Activated T-cell treated with anti-CD3 and anti-CD28 coated beads, Interleukin-2, amount 50 U/mL, for 24 hours (primary cell): Measurements from ENCODE around the gene FES.
"Not testable (repeated sequence)": the region's sequence is repeated elsewhere in the genome, so short reads cannot be mapped to it uniquely, and the experiment has no call there.

Experiments
- DNase-seq: peaks from one replicate; pipeline ENCODE4 v3.0.0-alpha.2; 2020
- H3K27ac Mint-ChIP-seq: 2 replicates; pipeline ENCODE4 v1.8.0; 2020; ENCODE audit warnings: mild to moderate bottlenecking, mixed read lengths
- H3K27me3 Mint-ChIP-seq: 2 replicates; pipeline ENCODE4 v1.8.0; 2020; ENCODE audit warnings: mixed read lengths
- H3K36me3 Mint-ChIP-seq: 2 replicates; pipeline ENCODE4 v1.8.0; 2020; ENCODE audit warnings: low read depth, mixed read lengths
- H3K4me1 Mint-ChIP-seq: 2 replicates; pipeline ENCODE4 v1.8.0; 2020; ENCODE audit warnings: low read depth, mixed read lengths
- H3K4me3 Mint-ChIP-seq: 2 replicates; pipeline ENCODE4 v1.8.0; 2020; ENCODE audit warnings: mild to moderate bottlenecking, moderate library complexity, mixed read lengths
- H3K9me3 Mint-ChIP-seq: 2 replicates; pipeline ENCODE4 v1.8.0; 2020; ENCODE audit warnings: mixed read lengths

Gene FES

GRCh38 chr15:90887037-90887481, 2.8 kb downstream of the FES start:
- Mint-ChIP-seq H3K4me1 (peaks cover 19% of the 10 kb centered on the region), H3K9me3 (no peaks in the 10 kb centered on the region), H3K27me3 (peaks cover 2% of the 10 kb centered on the region), H3K4me3 (no peak overlapping the region), H3K36me3 (peaks cover 14% of the 10 kb centered on the region), H3K27ac (no peak overlapping the region)
- DNase-seq = no peak

DNA sequence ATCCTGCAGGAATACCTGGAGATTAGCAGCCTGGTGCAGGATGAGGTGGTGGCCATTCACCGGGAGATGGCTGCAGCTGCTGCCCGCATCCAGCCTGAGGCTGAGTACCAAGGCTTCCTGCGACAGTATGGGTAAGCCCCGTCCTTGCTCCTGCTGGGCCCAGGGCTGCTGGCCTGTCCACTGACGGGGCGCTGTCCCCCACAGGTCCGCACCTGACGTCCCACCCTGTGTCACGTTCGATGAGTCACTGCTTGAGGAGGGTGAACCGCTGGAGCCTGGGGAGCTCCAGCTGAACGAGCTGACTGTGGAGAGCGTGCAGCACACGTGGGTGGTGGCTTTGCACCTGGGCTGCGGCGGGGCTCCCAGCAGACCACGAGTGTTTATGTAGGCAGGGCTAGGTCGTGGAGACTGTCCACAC, 5.0 kb downstream of the FES start:
- Mint-ChIP-seq H3K36me3 (peaks cover 7% of the 10 kb centered on the region), H3K4me3 (no peak overlapping the region), H3K27ac (peak overlapping the region; percentile 53), H3K4me1 (peaks cover 15% of the 10 kb centered on the region), H3K27me3 (peaks cover 2% of the 10 kb centered on the region), H3K9me3 (no peaks in the 10 kb centered on the region)
- no peak for DNase-seq

DNA sequence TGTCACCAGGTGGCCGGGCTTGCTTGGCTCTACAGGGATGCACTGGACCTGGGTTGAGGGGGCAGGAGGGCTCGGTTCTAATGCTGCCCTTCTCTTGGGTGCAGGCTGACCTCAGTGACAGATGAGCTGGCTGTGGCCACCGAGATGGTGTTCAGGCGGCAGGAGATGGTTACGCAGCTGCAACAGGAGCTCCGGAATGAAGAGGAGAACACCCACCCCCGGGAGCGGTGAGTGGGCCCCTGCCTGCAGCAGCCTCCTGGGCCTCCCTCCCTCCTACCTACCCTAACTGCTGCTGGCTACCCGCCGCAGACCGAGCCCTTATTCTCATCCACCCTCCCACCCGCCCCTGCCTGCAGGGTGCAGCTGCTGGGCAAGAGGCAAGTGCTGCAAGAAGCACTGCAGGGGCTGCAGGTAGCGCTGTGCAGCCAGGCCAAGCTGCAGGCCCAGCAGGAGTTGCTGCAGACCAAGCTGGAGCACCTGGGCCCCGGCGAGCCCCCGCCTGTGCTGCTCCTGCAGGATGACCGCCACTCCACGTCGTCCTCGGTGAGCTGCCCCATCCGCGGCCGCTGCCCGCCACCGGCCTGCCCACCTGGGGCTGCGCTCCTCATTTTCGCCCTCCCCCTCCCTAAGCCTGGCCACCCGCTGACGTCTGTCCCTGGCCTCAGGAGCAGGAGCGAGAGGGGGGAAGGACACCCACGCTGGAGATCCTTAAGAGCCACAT, 5.6 kb downstream of the FES start:
- H3K9me3 Mint-ChIP-seq = no peaks in the 10 kb centered on the region
- peak overlapping the region; percentile 53 for H3K27ac Mint-ChIP-seq
- H3K27me3 Mint-ChIP-seq = peaks cover 2% of the 10 kb centered on the region
- no peak overlapping the region for H3K4me3 Mint-ChIP-seq
- no peak for DNase-seq
- peaks cover 7% of the 10 kb centered on the region for H3K36me3 Mint-ChIP-seq
- H3K4me1 Mint-ChIP-seq = peaks cover 14% of the 10 kb centered on the region

- no peak for DNase-seq
- H3K27ac Mint-ChIP-seq = no peak overlapping the region
- H3K36me3 Mint-ChIP-seq = peaks cover 10% of the 10 kb centered on the region
- no peaks in the 10 kb centered on the region for H3K9me3 Mint-ChIP-seq
- peaks cover 2% of the 10 kb centered on the region for H3K27me3 Mint-ChIP-seq
- H3K4me3 Mint-ChIP-seq = no peak overlapping the region
- H3K4me1 Mint-ChIP-seq = peaks cover 5% of the 10 kb centered on the region
These were observed 6.5 kb downstream of the FES start for GRCh38 chr15:90890839-90891238.

DNA sequence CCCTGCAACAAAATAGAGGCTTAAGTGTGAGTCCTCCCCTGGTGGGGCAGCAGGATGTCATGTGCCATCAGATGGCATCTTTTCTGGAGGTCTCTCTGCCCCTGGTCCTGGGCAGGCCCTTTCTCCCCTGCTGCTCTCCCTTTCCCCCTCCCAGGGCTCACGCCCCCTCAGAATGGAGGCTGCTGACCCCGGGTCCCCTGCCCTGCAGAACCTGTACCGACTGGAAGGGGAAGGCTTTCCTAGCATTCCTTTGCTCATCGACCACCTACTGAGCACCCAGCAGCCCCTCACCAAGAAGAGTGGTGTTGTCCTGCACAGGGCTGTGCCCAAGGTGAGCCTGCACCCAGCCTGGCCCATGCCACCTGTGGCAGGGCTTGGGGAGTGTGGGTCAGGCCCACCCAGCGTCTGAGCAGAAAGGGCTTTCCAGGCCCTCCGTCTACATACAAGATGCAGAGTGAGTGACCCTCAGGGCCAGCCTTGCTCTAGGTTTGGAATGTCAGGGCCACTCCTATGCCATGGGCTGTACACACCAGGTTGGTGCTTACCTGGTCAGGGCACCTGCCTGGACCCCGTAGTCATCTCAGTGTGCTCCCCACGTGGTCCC, 7.1 kb downstream of the FES start:
- H3K27ac Mint-ChIP-seq = no peak overlapping the region
- DNase-seq = no peak
- peaks cover 2% of the 10 kb centered on the region for H3K4me1 Mint-ChIP-seq
- H3K4me3 Mint-ChIP-seq = no peak overlapping the region
- H3K36me3 Mint-ChIP-seq = peaks cover 10% of the 10 kb centered on the region
- H3K27me3 Mint-ChIP-seq = peaks cover 2% of the 10 kb centered on the region
- H3K9me3 Mint-ChIP-seq = no peaks in the 10 kb centered on the region

DNA sequence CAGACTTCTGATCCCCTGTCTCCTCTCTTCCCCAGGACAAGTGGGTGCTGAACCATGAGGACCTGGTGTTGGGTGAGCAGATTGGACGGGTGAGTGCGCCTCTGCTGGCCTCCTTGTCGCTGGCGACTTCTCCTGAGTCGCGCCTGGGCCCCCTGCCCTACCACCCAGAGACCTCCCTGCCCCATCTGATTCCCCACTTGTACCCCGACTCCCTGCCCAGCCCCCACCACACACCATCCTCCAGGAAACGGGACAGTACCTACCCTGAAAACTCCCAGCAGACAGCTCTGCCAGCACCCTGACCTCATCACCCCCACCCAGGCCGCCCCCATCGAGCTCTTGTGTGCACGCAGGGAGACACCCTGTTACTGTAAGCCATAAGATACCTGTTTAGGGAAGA, 7.7 kb downstream of the FES start:
- H3K4me3 Mint-ChIP-seq = no peak overlapping the region
- DNase-seq = no peak
- H3K27ac Mint-ChIP-seq = no peak overlapping the region
- peaks cover 10% of the 10 kb centered on the region for H3K36me3 Mint-ChIP-seq
- peaks cover 2% of the 10 kb centered on the region for H3K4me1 Mint-ChIP-seq
- peaks cover 2% of the 10 kb centered on the region for H3K27me3 Mint-ChIP-seq
- no peaks in the 10 kb centered on the region for H3K9me3 Mint-ChIP-seq

GRCh38 chr15:90892498-90893174, 8.3 kb downstream of the FES start:
- no peak overlapping the region for H3K27ac Mint-ChIP-seq
- DNase-seq = no peak
- peaks cover 10% of the 10 kb centered on the region for H3K36me3 Mint-ChIP-seq

DNA sequence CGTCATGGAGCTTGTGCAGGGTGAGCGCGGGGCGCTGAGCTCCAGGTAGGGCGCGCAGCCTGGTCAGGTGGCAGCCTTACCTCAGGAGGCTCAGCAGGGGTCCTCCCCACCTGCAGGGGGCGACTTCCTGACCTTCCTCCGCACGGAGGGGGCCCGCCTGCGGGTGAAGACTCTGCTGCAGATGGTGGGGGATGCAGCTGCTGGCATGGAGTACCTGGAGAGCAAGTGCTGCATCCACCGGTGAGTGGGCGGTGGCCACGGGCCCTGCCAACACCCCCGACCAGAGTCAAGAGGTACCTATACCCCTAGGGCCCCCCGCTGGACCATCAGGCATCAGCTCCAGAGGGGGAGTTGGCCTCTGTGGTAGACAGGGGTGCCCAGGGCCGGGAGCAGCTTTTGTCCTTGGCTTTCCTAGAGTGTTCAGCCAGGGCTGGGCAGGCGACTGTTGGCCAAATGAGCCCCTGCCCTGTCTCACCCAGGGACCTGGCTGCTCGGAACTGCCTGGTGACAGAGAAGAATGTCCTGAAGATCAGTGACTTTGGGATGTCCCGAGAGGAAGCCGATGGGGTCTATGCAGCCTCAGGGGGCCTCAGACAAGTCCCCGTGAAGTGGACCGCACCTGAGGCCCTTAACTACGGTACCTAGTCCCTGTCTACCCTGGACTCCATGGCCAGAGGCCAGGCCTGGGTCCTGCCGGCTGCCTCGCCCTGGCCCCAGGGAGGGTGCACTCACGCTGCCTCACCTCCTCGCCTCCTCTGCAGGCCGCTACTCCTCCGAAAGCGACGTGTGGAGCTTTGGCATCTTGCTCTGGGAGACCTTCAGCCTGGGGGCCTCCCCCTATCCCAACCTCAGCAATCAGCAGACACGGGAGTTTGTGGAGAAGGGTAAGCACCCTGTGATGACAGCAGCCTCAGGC, 9.1 kb downstream of the FES start:
- Mint-ChIP-seq H3K4me3 (no peak overlapping the region), H3K27ac (no peak overlapping the region), H3K4me1 (peaks cover 2% of the 10 kb centered on the region), H3K36me3 (peaks cover 10% of the 10 kb centered on the region), H3K27me3 (no peaks in the 10 kb centered on the region), H3K9me3 (no peaks in the 10 kb centered on the region)
- DNase-seq = no peak

More at GRCh38 chr15:90892498-90893174, 8.3 kb downstream of the FES start:
- H3K9me3 Mint-ChIP-seq = no peaks in the 10 kb centered on the region
- peaks cover 2% of the 10 kb centered on the region for H3K4me1 Mint-ChIP-seq
- peaks cover 2% of the 10 kb centered on the region for H3K27me3 Mint-ChIP-seq
- no peak overlapping the region for H3K4me3 Mint-ChIP-seq

DNA sequence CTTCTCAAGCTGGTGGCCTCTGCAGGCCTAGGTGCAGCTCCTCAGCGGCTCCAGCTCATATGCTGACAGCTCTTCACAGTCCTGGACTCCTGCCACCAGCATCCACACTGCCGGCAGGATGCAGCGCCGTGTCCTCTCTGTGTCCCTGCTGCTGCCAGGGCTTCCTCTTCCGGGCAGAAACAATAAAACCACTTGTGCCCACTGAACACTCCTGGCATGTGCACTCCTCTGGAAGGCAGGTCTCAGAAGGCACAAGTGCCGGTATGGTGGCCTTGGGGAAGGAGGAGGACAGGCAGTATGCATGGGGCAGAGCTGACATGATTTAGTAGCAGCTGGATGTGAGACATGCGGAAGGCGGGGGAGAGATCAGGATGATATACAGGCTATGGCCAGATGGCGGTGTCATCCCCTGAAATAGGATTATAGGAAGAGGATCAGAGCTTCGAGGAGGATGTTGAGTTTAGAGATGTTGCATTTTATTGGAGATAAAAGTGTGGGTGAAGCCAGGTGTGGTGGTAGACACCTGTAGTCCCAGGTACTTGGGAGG, 11.3 kb downstream of the FES start:
- Mint-ChIP-seq H3K9me3 (no peaks in the 10 kb centered on the region), H3K36me3 (peaks cover 10% of the 10 kb centered on the region), H3K27ac (no peak overlapping the region), H3K4me3 (no peak overlapping the region), H3K27me3 (no peaks in the 10 kb centered on the region), H3K4me1 (peaks cover 2% of the 10 kb centered on the region)
- DNase-seq = no peak

- H3K36me3 Mint-ChIP-seq = peaks cover 12% of the 10 kb centered on the region
- not testable (repeated sequence) for H3K4me3 Mint-ChIP-seq
These were observed 12.9 kb downstream of the FES start for GRCh38 chr15:90897131-90897655.

GRCh38 chr15:90901175-90902039, 17.1 kb downstream of the FES start:
- Mint-ChIP-seq H3K27me3 (no peaks in the 10 kb centered on the region), H3K4me3 (peak overlapping the region; percentile 86), H3K9me3 (no peaks in the 10 kb centered on the region), H3K27ac (peak overlapping the region; percentile 93), H3K36me3 (peaks cover 32% of the 10 kb centered on the region), H3K4me1 (peaks cover 30% of the 10 kb centered on the region)
- DNase-seq = no peak

More at GRCh38 chr15:90897131-90897655, 12.9 kb downstream of the FES start:
- H3K4me1 Mint-ChIP-seq = peaks cover 14% of the 10 kb centered on the region
- H3K27ac Mint-ChIP-seq, H3K9me3 Mint-ChIP-seq, H3K27me3 Mint-ChIP-seq, DNase-seq: not testable (repeated sequence)

- H3K36me3 Mint-ChIP-seq = peaks cover 40% of the 10 kb centered on the region
- H3K27ac Mint-ChIP-seq = peak overlapping the region; percentile 93
- H3K9me3 Mint-ChIP-seq = no peaks in the 10 kb centered on the region
- peak; percentile 85 for DNase-seq
- peak overlapping the region; percentile 86 for H3K4me3 Mint-ChIP-seq
- no peaks in the 10 kb centered on the region for H3K27me3 Mint-ChIP-seq
- H3K4me1 Mint-ChIP-seq = peaks cover 30% of the 10 kb centered on the region
These were observed 17.9 kb downstream of the FES start for GRCh38 chr15:90902040-90902839.
